Progenitor cell of endocrine pancreas (in vitro differentiated cells): ENCODE measurements around the gene AMZ1. TPM values are rescaled to one million over a fixed set of nuclear protein-coding genes. Genes with fewer than 3 reads are reported as not detected.

Source experiments
- DNase-seq: peaks from one replicate; pipeline ENCODE4 v3.0.0; 2021; ENCODE audit warnings: low spot score; ENCODE audit not compliant: unreplicated experiment
- H3K27ac Mint-ChIP-seq: 2 replicates; pipeline ENCODE4 v1.8.0; 2021; ENCODE audit warnings: mild to moderate bottlenecking, moderate library complexity, mixed read lengths
- H3K27me3 Mint-ChIP-seq: 2 replicates; pipeline ENCODE4 v1.8.0; 2021; ENCODE audit warnings: mixed read lengths
- H3K36me3 Mint-ChIP-seq: 2 replicates; pipeline ENCODE4 v1.8.0; 2022; ENCODE audit warnings: mixed read lengths; ENCODE audit not compliant: insufficient read depth
- H3K4me1 Mint-ChIP-seq: 2 replicates; pipeline ENCODE4 v1.8.0; 2021; ENCODE audit warnings: low read depth, mixed read lengths
- H3K4me3 Mint-ChIP-seq: 2 replicates; pipeline ENCODE4 v1.8.0; 2021; ENCODE audit warnings: low read depth, mild to moderate bottlenecking, moderate library complexity, mixed read lengths
- H3K9me3 Mint-ChIP-seq: 2 replicates; pipeline ENCODE4 v1.8.0; 2021; ENCODE audit warnings: low read depth, mixed read lengths
- CTCF ChIP-seq: fragments of 200-600 bp; sonication (generic); IDR thresholded peaks from one replicate; pipeline ENCODE4 v1.5.0; 2021; ENCODE audit warnings: antibody characterized with exemption, mild to moderate bottlenecking; ENCODE audit not compliant: unreplicated experiment
- total RNA-seq: library from RNA; stranded (reverse); gene quantifications from 2 replicates; pipeline ENCODE4 v1.2.1, GENCODE V29; 2021

Gene AMZ1
- total RNA-seq, 1 donor from 2014 or later = 0.19 TPM

GRCh38 chr7:2644562-2645273, 43.3 kb upstream of the AMZ1 start:
- Mint-ChIP-seq H3K4me1 (no peaks in the 10 kb centered on the region), H3K27me3 (no peaks in the 10 kb centered on the region), H3K9me3 (no peaks in the 10 kb centered on the region), H3K36me3 (no peaks in the 10 kb centered on the region), H3K4me3 (no peak overlapping the region), H3K27ac (no peak overlapping the region)
- TF ChIP-seq CTCF = no peak
- no peak for DNase-seq

- Mint-ChIP-seq H3K9me3 (no peaks in the 10 kb centered on the region), H3K4me3 (no peak overlapping the region), H3K27me3 (no peaks in the 10 kb centered on the region), H3K27ac (no peak overlapping the region), H3K4me1 (no peaks in the 10 kb centered on the region), H3K36me3 (no peaks in the 10 kb centered on the region)
- no peak for DNase-seq
- TF ChIP-seq CTCF = no peak
These were observed 42.6 kb upstream of the AMZ1 start for GRCh38 chr7:2645274-2645868.

GRCh38 chr7:2646336-2646679, 41.7 kb upstream of the AMZ1 start:
- Mint-ChIP-seq H3K27ac (no peak overlapping the region), H3K4me1 (no peaks in the 10 kb centered on the region), H3K27me3 (no peaks in the 10 kb centered on the region), H3K36me3 (no peaks in the 10 kb centered on the region), H3K4me3 (no peak overlapping the region), H3K9me3 (no peaks in the 10 kb centered on the region)
- no peak for DNase-seq
- TF ChIP-seq CTCF = no peak

- Mint-ChIP-seq H3K4me1 (no peaks in the 10 kb centered on the region), H3K27ac (no peak overlapping the region), H3K9me3 (no peaks in the 10 kb centered on the region), H3K27me3 (no peaks in the 10 kb centered on the region), H3K36me3 (no peaks in the 10 kb centered on the region), H3K4me3 (no peak overlapping the region)
- no peak for DNase-seq
- no peak for TF ChIP-seq CTCF
These were observed 41.1 kb upstream of the AMZ1 start for GRCh38 chr7:2646680-2647571.

- Mint-ChIP-seq H3K4me1 (no peaks in the 10 kb centered on the region), H3K36me3 (peaks cover 1% of the 10 kb centered on the region), H3K27ac (no peak overlapping the region), H3K27me3 (no peaks in the 10 kb centered on the region), H3K4me3 (no peak overlapping the region), H3K9me3 (no peaks in the 10 kb centered on the region)
- no peak for TF ChIP-seq CTCF
- no peak for DNase-seq
These were observed 40.3 kb upstream of the AMZ1 start for GRCh38 chr7:2647594-2648172.
